GM12801 (cell line): ENCODE measurements around the gene SLC22A23.

Experiments used
- CTCF ChIP-seq: IDR thresholded peaks from one replicate; pipeline ENCODE4 v1.5.1; 2011; ENCODE audit warnings: control low read depth; ENCODE audit not compliant: insufficient read length; ENCODE audit errors: extremely low read depth

Gene SLC22A23

GRCh38 chr6:3456898-3457709 lies at the start of gene SLC22A23:
Gene SLC22A23, minus strand, starts transcription at chr6:3457050. Its CDS starts 491 bp downstream, at chr6:3456559.
- TF ChIP-seq CTCF = no peak

GRCh38 chr6:3506200-3506599 lies 49.4 kb upstream of the SLC22A23 start:
- no peak for TF ChIP-seq CTCF

- no peak for TF ChIP-seq CTCF
Observed at GRCh38 chr6:3504938-3505805, 48.3 kb upstream of the SLC22A23 start.

- no peak for TF ChIP-seq CTCF
Observed at GRCh38 chr6:3504354-3504753, 47.5 kb upstream of the SLC22A23 start.

- no peak for TF ChIP-seq CTCF
Observed at GRCh38 chr6:3501826-3502500, 45.1 kb upstream of the SLC22A23 start.

- no peak for TF ChIP-seq CTCF
Observed at GRCh38 chr6:3500262-3501014, 43.6 kb upstream of the SLC22A23 start.
